Glomerular visceral epithelial cell (primary cell): ENCODE results near the gene MLC1.

ENCODE experiments used
- DNase-seq: peaks from one replicate; pipeline ENCODE4 v3.0.0-alpha.2; 2016; ENCODE audit errors: extremely low spot score

MLC1 gene

DNA sequence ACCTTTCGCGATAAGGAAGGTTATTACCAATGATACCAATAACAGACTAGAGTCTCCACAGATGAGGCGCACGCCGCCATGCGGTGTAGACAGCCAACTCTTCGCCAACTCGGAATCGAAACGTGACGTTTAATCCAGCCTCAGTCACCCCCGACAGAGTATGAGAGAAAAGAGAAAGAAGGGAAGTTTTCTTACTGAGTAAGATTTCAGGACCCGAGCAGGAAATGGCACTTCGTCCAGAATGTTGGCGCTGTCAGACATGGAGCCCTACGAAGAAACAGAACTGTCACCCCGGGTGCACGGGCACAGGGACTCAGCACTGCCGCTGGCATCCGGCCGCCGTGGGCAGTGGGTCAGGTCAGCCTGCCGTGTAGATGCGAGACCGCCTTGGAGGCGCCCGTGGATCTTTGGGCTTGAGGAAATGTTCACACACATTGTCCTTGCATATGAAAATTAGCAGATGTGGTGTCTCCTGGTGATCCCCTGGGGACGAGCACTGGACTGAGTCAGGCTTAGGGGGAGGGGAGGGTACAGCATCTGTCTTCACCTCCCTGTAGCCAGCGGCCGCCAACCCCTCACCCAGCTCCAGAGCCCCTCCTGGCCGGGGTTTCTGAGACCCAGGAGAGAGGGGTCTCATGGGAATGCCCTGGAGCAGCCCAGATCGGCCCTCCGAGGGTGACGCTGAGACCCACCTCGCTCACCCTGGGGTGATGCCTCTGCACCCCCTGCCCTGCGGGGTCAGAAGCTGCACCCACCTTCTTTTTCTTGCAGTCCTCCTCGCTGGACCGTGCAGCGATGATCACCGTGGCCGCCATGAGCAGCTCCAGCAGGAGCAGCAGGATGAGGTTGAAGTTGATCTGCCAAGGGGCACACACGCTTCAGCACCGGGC lies 8.3 kb downstream of the MLC1 start:
- DNase-seq = no peak

DNA sequence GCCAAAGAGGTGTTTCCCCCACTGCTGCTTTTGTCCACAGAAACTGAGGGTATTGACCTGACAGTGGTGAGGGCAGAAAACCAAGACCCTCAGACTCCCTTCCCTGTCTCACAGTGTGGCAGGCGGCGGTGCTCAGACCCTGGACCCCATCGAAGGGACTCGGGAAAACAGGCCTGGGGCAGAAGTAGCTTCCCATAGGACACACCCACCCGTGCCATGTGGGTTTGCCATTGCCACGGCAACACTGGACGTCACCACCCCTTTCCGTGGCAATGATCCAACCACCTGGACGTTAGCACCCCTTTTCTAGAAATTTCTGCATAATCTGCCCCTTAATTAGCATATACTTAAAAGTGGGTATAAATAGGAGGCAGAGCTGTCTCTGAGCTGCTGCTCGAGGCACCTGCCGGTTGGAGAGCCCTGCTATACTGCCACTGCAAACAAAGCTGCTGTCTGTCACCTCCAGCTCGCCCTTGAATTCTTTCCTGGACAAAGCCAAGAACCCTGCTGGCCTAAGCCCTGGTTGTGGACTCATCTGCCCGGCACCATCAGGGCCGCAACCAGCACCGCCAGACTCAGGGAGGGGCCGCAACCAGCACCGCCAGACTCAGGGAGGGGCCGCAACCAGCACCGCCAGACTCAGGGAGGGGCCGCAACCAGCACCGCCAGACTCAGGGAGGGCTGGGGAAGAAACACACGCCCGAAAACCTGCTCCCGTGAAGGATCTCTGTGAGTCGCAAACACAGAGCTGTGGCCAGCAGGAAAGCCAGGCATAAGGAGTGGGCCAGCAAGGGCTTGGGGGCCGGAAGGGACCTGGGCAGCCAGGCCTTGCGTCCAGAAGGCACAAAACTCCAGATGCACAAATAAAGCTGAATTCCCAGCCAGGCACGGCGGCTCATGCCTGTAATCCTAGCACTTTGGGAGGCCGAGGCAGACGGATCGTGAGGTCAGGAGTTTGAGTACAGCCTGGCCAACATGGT lies 10.4 kb downstream of the MLC1 start:
- DNase-seq = no peak

DNA sequence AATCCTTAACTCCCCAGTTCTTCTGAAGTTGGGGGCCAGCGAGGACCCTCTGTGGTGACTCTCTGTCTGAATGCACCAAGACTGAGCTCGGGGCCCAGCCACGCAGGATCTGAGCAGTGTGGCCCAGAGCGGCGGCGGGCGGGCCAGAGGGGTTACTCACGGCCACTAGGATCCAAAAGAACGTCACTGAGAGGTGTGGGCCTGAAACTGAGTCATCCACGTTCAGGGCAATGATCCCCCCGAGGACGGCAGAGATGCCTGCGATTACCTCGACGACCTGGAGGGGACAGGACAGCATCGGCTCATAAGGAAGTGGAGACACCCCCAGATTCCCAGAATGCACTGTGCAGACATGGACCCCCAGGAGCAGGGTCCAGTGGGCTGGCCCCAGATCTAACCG lies 11.2 kb downstream of the MLC1 start:
- no peak for DNase-seq

DNA sequence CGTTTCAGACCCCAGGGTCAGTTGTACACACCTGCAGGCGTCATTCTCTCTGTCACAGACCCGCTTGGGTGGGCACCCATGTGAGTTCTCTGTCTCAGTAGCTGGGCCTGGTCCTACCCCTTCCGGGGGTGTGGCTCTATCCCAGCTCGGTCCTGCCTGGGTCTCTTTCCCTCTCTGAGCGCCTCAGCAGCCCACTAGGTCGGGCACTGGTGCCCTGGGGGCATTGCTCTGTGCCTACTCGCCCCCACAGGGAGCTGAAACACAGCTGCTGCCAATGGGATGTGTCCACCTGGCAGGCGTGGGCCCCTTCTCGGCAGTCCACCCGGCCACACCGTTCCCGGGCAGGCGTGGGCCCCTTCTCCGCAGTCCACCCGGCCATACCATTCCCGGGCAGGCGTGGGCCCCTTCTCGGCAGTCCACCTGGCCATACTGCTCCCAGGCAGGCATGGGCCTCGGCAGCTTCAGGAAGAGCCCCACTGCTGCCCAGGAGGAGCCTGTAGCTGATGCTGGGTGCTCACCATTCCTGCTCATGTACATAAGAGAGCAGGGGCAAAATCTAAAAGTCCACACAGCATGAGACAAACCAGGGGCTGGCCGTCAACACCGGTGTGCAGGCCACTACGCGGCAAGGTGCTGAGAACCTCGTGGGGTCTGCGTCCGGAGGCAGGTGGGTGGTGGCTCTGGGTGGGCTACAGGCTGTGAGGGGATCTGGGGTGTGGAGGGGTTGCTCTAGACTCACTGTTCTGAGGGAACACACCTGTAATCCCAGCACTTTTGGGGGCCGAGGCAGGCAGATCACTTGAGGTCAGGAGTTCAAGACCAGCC lies 12.3 kb downstream of the MLC1 start:
- DNase-seq = no peak

DNA sequence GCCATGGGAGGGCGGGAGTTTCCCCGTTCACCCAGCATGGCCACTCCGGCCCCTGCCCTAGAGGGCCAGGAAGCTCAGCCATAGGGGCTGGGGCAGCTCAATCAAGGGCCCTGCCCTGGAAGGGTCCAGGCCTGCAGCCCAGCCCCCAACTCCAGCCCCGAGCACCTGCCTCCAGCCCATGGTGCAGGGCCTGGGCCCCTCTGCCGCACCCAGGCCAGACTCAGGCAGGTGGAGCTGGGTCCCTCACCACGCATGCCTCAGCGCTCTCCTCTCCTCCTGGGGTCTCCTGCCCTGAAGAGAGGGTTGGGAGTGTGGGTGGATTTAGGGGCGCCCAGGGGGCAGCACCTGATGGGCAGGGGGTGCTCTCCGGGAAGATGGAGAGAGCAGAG lies 13.1 kb downstream of the MLC1 start:
- DNase-seq = no peak

DNA sequence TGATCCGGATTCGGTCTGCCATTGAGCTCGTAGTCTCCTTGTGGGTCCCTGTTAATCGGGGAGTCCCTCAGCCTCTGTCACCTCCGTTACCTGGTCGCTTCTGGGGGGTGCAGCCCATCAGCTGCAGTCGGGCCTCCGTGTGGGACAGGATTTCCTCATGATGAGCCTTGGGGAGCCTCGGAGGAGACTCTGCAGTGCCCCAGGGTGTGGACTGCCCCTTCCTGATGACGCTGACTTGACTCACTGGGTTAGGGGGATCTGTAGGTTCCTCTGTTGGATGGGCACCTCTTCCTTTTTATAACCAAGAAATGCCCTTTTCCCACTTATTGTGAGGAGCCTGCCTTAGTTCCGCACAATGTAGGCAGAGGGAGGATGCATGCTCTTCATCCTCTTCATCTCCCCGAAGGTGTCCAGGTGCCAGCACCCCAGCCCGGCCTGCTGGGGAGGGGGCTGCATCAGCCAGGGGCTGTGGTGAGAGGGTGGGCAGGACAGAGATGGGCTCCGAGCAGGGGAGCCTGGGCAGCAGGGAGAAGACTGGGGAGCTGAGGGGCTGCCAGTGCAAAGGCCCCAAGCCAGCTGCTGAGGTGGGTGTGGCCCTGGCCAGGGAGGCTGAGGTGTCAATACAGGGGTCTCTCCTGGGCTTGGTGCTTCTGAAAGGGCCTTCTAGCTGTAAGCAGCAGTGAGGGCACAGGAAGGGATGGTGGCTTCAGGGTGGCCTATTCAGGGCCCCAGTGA lies 13.6 kb downstream of the MLC1 start:
- no peak for DNase-seq

DNA sequence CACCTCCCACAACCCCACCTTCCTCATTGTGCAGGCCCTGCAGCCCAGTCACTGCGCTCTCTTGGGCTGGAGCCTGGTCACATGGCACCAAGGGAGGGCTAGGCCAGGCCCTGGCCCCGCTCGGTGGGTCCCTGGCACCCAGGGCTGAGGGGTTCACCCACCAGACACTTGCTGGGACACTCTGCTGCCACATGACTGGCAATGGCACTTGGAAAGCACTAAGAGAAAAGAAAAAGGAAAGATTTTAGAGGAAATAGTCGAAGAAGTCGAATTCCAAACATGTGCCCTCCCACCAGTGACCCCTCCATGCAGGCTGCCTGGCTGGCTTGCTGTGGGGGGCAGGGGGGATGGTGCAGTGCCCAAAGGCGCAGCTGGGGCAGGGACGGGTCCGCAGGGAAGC lies 14.9 kb downstream of the MLC1 start:
- no peak for DNase-seq

DNA sequence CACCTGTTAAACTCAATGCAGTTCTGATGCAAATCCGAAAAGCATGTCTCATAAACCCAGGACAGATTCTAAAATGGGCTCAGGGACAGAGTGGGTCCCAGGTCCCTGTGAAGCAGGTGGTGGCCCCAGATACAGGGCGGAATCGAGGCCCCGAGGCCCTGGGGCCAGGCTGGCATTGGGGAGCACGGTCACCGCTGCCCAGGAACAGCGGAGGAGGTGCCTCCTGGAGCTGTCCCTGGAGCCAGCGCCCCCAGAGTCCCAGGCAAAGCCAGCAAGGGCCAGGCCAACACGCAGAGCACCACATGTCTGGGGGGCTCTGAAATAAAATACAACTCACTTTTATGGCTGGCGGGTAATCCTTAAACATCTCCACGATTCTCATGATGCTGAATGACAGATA lies 17.1 kb downstream of the MLC1 start:
- DNase-seq = no peak

DNA sequence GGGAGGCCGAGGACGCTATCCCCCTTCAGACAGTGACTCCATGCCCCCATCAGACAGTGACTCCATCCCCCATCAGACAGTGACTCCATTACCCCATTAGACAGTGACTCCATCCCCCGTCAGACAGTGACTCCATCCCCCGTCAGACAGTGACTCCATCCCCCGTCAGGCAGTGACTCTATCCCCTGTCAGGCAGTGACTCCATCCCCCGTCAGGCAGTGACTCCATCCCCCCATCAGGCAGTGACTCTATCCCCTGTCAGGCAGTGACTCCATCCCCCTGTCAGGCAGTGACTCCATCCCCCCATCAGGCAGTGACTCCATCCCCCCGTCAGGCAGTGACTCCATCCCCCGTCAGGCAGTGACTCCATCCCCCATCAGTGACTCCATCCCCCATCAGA lies 18.0 kb downstream of the MLC1 start:
- no peak for DNase-seq

DNA sequence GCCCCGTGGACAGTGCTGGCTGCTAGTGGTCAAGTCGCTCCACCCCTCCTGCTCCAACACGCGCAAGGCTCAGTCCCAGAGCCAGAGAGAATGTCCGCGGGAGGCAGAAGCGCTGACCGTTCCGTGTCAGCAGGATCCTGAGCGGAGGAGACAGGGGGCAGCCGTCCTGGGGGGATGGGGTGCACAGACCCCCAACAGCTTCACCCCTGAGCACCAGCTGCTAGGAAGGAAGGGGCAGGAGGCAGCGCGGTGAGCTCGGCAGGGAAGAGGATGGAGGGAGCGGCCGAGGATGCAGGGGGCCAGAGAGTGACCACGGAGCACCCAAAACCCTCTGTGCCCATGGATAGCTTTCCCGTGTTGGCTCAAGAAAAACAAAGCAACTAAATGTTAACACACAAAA lies 20.8 kb downstream of the MLC1 start:
- DNase-seq = no peak

DNA sequence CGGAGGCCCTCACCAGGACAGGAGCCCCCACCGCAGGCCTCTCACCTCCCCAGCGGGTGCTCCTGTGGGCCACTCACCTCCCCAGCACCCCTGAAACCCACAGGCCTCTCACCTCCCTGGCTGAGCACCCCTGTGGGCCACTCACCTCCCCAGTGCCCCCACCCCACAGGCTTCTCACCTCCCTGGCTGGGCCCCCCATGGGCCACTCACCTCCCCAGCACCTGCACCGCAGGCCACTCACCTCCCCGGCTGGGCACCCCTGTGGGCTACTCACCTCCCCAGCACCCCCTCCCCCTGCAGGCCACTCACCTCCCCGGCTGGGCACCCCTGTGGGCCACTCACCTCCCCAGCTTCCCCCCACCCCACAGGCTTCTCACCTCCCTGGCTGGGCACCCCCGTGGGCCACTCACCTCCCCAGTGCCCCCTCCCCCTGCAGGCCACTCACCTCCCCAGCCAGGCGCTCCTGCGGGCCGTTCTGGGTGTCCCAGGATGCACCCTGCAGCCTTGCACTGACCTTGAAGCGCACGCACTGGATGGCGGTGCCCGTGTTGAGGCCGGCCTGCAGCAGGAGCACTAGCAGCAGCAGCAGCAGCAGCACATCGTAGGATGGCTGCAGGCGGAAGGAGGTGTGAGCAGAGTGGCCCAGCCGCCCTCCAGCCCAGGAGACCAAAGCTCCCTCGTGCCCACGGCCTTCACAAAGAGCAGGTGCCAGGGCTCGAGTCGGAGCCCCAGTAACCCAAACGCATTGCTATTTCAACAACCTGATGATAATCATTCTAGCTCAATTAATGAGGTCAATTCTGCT lies 21.4 kb downstream of the MLC1 start:
- DNase-seq = no peak

DNA sequence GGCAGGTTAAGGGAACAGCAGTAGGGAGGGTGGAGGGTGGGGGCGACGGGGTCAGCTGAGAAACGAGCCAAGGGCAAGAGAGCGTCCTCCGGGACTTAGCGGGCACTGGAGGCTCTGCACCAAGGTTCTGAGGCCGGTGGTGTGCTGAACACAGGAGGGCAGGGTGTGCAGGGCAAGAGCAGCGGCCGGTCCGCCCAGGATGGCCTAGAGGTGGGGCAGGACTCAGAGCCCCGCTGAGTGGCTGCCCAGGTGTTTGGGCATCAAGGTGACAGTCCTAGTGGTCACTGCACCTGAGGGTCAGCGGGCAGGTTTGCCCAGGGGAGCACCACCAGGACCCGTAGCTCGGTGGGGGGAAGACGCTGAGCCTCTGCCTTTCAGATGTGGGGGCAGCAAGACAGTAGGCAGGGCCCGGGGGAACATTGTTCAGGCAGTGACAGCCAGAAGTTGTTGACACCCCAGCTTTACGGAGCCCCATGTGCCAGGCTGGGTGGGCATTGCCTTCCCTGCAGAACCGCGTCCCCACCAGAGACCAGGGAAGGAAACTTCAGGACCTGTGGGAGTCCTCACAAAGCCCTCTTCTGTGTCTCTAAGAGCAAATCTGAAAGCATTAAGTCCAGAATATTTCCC lies 22.6 kb downstream of the MLC1 start:
- DNase-seq = no peak

DNA sequence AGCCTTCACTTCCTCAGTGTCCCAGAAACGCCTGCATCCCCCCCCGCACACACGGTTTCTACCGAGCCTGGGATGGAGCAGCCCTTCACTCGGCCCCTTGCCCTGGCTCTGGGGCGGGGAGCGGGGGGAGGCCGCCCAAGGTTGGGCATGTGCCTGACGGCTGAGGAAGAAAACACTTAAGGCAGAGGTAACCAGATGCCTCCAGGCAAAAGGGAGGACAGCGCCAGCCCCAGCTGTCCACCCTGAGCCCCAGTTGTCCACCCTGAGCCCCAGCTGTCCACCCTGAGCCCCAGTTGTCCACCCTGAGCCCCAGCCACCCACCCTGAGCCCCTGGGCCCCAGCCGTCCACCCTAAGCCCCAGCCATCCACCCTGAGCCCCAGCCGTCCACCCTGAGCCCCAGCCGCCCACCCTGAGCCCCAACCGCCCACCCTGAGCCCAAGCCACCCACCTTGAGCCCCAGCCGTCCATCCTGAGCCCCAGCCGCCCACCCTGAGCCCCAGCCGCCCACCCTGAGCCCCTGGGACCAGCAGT lies 23.3 kb downstream of the MLC1 start:
- DNase-seq = no peak

DNA sequence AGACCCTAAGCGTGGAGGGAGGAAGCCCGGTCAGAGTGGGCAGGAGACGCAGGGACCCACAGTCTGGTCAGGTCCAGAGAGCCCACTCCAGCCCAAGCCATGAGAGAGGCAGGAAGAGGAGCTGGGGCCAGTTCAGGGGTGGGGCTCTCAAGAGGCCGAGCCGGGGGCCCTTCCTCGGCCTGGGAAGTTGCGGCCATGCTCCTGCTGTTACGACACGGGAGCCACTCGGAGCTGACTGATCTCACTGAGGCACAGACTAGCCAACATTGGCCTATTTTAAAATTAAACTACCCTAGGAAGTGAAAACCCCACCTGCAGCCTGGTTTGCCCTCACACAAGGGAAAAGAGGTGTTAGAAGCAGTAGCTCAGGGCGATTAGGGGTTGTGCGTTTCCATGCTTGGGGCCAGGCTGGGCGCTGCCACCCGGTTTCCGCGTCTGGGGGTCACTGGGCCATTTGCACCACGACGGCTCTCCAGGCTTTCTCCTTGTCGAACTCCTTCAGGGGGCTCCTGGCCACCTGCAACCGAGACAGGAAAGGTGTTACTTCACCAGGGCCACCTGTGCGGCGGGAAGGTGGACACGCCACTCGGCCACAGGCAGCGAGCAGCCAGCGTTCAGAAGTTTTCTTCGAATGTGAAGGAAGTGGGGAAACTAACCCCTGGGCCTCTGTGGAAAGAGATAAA lies 23.9 kb downstream of the MLC1 start:
- no peak for DNase-seq

DNA sequence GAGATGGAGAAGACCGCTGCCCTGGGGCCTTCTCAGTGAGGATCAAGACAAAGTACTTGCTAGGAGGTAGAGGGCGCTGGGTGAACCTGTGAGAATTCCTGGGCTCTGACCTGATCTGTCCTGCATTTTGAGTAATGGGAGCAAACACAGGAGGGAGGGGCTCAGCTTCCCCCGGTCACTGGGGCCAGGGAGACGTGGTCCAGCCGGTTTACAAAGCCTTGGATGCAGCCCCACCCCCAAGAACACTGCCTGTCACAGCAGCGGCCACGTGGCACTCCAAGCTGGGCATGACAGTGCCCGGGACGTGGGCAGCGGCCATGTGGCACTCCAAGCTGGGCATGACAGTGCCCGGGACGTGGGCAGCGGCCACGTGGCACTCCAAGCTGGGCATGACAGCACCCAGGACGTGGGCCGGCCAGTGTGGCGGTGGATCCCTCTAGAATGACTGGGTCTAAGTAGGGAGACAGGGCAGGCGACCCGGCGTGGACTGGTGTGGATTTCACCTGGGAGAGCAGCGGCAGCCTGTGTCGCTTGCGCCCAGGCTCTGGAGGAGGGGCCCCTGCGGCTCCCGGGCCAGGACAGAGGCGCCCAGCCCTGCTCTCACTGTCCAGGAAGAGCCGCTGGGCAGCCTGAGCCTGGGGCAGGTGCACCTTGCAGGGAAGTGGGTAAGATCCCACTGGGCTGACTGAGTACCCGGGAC lies 24.6 kb downstream of the MLC1 start:
- DNase-seq = no peak

DNA sequence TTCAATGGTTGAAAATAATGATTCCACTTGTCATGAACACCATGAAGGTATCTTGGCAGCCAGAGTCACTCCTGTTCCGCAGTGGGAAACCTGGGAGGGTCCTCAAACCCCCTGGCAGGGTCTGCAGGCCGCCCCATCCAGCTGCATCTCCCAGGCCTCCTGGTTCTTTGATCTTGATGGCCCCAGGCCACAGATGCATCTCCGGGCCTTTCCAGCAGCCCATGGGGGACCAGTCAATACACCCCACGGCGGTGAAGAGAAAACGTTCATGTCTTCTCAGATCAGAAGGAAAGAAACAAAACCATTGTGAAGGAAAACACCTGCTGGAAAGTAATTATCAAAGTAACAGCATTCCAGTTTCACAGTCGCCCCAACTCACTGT lies 25.4 kb downstream of the MLC1 start:
- no peak for DNase-seq

DNA sequence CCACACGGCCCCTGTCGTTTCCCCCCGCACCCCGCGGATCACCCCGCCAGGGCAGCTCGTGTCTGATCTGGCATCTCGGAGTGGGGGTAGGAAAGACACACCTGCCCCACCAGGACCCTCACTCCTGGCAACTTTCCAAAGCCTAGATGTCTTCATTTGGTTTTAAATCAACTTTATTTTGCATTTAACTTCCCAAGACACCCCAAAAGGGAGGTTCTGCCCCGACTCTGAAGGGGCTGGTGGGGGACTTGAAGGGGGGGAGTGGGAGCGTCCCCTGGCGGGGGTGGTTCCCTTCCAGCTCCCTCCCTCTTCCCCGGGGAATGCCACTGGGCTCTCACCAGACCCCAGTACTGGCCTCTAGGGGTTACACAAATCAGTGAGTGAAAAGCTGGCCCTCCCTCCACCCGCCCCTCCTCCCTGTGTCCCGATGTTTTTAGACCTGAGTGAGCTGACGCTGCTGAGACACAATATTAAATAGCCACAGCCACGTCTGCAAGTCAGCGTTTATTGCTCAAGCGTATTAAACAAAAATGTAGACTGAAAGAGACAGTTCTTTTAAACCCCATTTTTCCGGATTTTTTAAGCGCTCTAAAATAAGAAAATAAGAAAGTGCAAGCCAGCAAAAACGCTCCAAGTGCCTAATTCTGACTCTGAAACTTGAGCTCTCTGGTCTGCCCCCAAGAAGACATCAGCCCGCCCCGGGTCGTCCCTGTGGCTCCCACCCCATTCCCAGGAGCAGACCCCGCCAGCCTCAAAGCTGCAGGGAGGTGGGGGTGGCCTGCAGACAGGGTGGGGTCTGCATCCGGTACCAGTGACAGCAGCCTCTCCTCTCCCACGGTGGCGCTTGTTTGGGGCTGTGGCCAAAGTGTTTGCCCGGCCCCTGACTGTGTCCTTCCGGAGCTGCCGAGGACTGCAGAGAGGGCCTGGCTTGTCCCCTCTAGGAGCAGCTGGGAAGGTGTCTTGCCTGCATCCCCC lies 26.0 kb downstream of the MLC1 start:
- no peak for DNase-seq
